GM18909 (cell line): ENCODE measurements around the gene LRRC3C.
"Not testable (repeated sequence)": the region's sequence is repeated elsewhere in the genome, so short reads cannot be mapped to it uniquely, and the experiment has no call there.

ENCODE experiments used
- ATAC-seq: cut with Tn5 transposase; IDR thresholded peaks from one replicate; pipeline ENCODE4 v1.9.1; 2021; ENCODE audit warnings: mild to moderate bottlenecking; ENCODE audit not compliant: unreplicated experiment, poor library complexity

The LRRC3C gene

GRCh38 chr17:39927101-39927928, at the start of gene LRRC3C, which contains the start of gene ORMDL3:
TSS of gene LRRC3C (plus strand) at chr17:39927732. CDS start at chr17:39941524, 13,792 bp downstream.
TSS of gene ORMDL3 (minus strand) at chr17:39927601. CDS start at chr17:39924203, 3,398 bp downstream.
- peak; percentile 81 for ATAC-seq

GRCh38 chr17:39886102-39886501, 41.4 kb upstream of the LRRC3C start:
- not testable (repeated sequence) for ATAC-seq

GRCh38 chr17:39887078-39887477, 40.5 kb upstream of the LRRC3C start:
- ATAC-seq = no peak

GRCh38 chr17:39889200-39889599, 38.3 kb upstream of the LRRC3C start:
- no peak for ATAC-seq

GRCh38 chr17:39894681-39895376, 32.7 kb upstream of the LRRC3C start:
- ATAC-seq = no peak

- no peak for ATAC-seq
Observed at GRCh38 chr17:39898088-39898487, 29.4 kb upstream of the LRRC3C start.

- ATAC-seq = no peak
Observed at GRCh38 chr17:39899215-39899614, 28.3 kb upstream of the LRRC3C start.

- ATAC-seq = not testable (repeated sequence)
Observed at GRCh38 chr17:39902027-39902426, 25.5 kb upstream of the LRRC3C start.

- no peak for ATAC-seq
Observed at GRCh38 chr17:39903158-39903884, 24.2 kb upstream of the LRRC3C start.

- ATAC-seq = no peak
Observed at GRCh38 chr17:39904990-39905288, 22.6 kb upstream of the LRRC3C start.

GRCh38 chr17:39908789-39909352, 18.7 kb upstream of the LRRC3C start:
- ATAC-seq = no peak

- ATAC-seq = no peak
Observed at GRCh38 chr17:39913989-39914388, 13.5 kb upstream of the LRRC3C start.

- no peak for ATAC-seq
Observed at GRCh38 chr17:39915559-39915958, 12.0 kb upstream of the LRRC3C start.

GRCh38 chr17:39916918-39917317, 10.6 kb upstream of the LRRC3C start:
- ATAC-seq = no peak

GRCh38 chr17:39919087-39919683, 8.3 kb upstream of the LRRC3C start:
- no peak for ATAC-seq

- ATAC-seq = no peak
Observed at GRCh38 chr17:39920218-39921210, 7.0 kb upstream of the LRRC3C start.

GRCh38 chr17:39921323-39921722, 6.2 kb upstream of the LRRC3C start:
- ATAC-seq = no peak

- no peak for ATAC-seq
Observed at GRCh38 chr17:39922006-39922405, 5.5 kb upstream of the LRRC3C start.

GRCh38 chr17:39923230-39923629, 4.3 kb upstream of the LRRC3C start:
- no peak for ATAC-seq
